CD8-positive, alpha-beta memory T cell (primary cell): ENCODE results near the gene NUDT16. TPM values are rescaled to one million over a fixed set of nuclear protein-coding genes. Genes with fewer than 3 reads are reported as not detected.

Experiments used
- CTCF ChIA-PET: fragments of 350-600 bp; sonication (Branson Sonifier 250); formaldehyde crosslinking; loops from one replicate; lab custom pipeline; 2021; ENCODE audit warnings: antibody characterized with exemption; lab: Charles Lee
- POLR2A ChIA-PET: fragments of 350-600 bp; sonication (Branson Sonifier 250); formaldehyde crosslinking; loops from one replicate; lab custom pipeline; 2021; ENCODE audit warnings: antibody characterized with exemption; lab: Charles Lee
- DNase-seq, 5 donors: peaks; one replicate each; pipeline versions ENCODE4 v3.0.0 to v3.0.0-alpha.2; 2020 to 2022; ENCODE audit warnings: mixed read lengths in 1 of 5
- H3K27ac ChIP-seq: one replicate; pipeline ENCODE4 v1.7.0; 2013; ENCODE audit warnings: low read depth, mild to moderate bottlenecking, low read length, moderate library complexity
- H3K27me3 ChIP-seq: 2 replicates; pipeline ENCODE4 v1.7.0; 2013; ENCODE audit warnings: low read length, mild to moderate bottlenecking; ENCODE audit not compliant: insufficient read depth, poor library complexity, severe bottlenecking
- H3K36me3 ChIP-seq: 2 replicates; pipeline ENCODE4 v1.7.0; 2013; ENCODE audit warnings: mild to moderate bottlenecking, low read length, moderate library complexity; ENCODE audit not compliant: insufficient read depth
- H3K4me1 ChIP-seq: 2 replicates; pipeline ENCODE4 v1.7.0; 2013; ENCODE audit warnings: mild to moderate bottlenecking, low read length, moderate library complexity; ENCODE audit not compliant: insufficient read depth
- H3K4me3 ChIP-seq: 2 replicates; pipeline ENCODE4 v1.7.0; 2013; ENCODE audit warnings: mild to moderate bottlenecking, low read length
- H3K9me3 ChIP-seq: 2 replicates; pipeline ENCODE4 v1.7.0; 2013; ENCODE audit warnings: mild to moderate bottlenecking, low read length
- H3K27ac Mint-ChIP-seq, 8 donors: one replicate each; pipeline ENCODE4 v1.8.0; 2020 to 2021; ENCODE audit warnings: mixed read lengths in 8 of 8, mild to moderate bottlenecking in 6 of 8, inconsistent platforms in 3 of 8, moderate library complexity in 3 of 8
- H3K27me3 Mint-ChIP-seq, 2 donors: one replicate each; pipeline ENCODE4 v1.8.0; 2020 to 2021; ENCODE audit warnings: mixed read lengths in 2 of 2, mild to moderate bottlenecking in 1 of 2, moderate library complexity in 1 of 2
- H3K36me3 Mint-ChIP-seq, 3 donors: one replicate each; pipeline ENCODE4 v1.8.0; 2020 to 2021; ENCODE audit warnings: mixed read lengths in 3 of 3, inconsistent platforms in 1 of 3, mild to moderate bottlenecking in 1 of 3
- H3K4me1 Mint-ChIP-seq, 3 donors: one replicate each; pipeline ENCODE4 v1.8.0; 2020 to 2021; ENCODE audit warnings: mixed read lengths in 3 of 3, inconsistent platforms in 1 of 3, mild to moderate bottlenecking in 1 of 3
- H3K4me3 Mint-ChIP-seq, 7 donors: one replicate each; pipeline ENCODE4 v1.8.0; 2020 to 2021; ENCODE audit warnings: mixed read lengths in 7 of 7, mild to moderate bottlenecking in 6 of 7, moderate library complexity in 4 of 7, inconsistent platforms in 2 of 7
- H3K9me3 Mint-ChIP-seq, 5 donors: one replicate each; pipeline ENCODE4 v1.8.0; 2020 to 2022; ENCODE audit warnings: mixed read lengths in 5 of 5, mild to moderate bottlenecking in 3 of 5, moderate library complexity in 2 of 5, inconsistent platforms in 1 of 5
- polyA plus RNA-seq: library from polyadenylated mRNA; unstranded; fragments of 300-500 nt; fragmentation: Illumina TruSeq; gene quantifications from one replicate; pipeline ENCODE4 v1.2.3, GENCODE V29; 2021
- total RNA-seq, 2 experiments: library from RNA; stranded (reverse); gene quantifications; one replicate each; pipeline ENCODE4 v1.2.3, GENCODE V29; 2021

Gene NUDT16
- total RNA-seq, result 1 to 10 TPM; 7.3 to 8.3 TPM
- polyA plus RNA-seq, result 3.6 TPM

- Histone ChIP-seq H3K4me1 (peaks cover 14% of the 10 kb centered on the region), H3K27ac (peak within 1 kb of the TSS; percentile 63), H3K4me3 (peak within 1 kb of the TSS; percentile 85), H3K36me3 (no peaks in the 10 kb centered on the region), H3K9me3 (no peaks in the 10 kb centered on the region), H3K27me3 (no peaks in the 10 kb centered on the region)
- Mint-ChIP-seq H3K9me3 (no peaks in the 10 kb centered on the region), H3K27ac (peak within 1 kb of the TSS; percentile 76 to 97 (median 92)), H3K36me3 (peaks cover 0 to 23% (median 5%) of the 10 kb centered on the region in 3 donors), H3K27me3 (peaks cover 0 to 4% of the 10 kb centered on the region in 2 donors), H3K4me1 (peaks cover 25 to 39% (median 38%) of the 10 kb centered on the region in 3 donors), H3K4me3 (peak within 1 kb of the TSS; percentile 93 to 97 (median 96))
- POLR2A ChIA-PET, result interaction anchor here (0.6 to 1.7 kb wide), 6 partner anchors 72 to 1269 kb away, joined by 3 to 5 read pairs (median 3); partner anchors contain the start of genes ASTE1 and NEK11
- CTCF ChIA-PET, result interaction anchor here (1.2 to 1.4 kb wide), 2 partner anchors 349 to 488 kb away, joined by 6 read pairs; partner anchors contain the start of gene ATP2C1
- DNase-seq, result peak; percentile 91 to 97 (median 93)
Observed at GRCh38 chr3:131381445-131382291, at the start of gene NUDT16. TSS of gene NUDT16 (plus strand) at chr3:131381774. CDS start at chr3:131381805, 31 bp downstream.

- H3K36me3 Mint-ChIP-seq, result peaks cover 0 to 9% (median 2%) of the 10 kb centered on the region in 3 donors
- no peak for DNase-seq
- CTCF ChIA-PET, result no interaction called here
- H3K27ac Mint-ChIP-seq, result no peak overlapping the region
- H3K4me3 Mint-ChIP-seq, result no peak overlapping the region
- Histone ChIP-seq H3K36me3 (no peaks in the 10 kb centered on the region), H3K4me3 (no peak overlapping the region), H3K9me3 (no peaks in the 10 kb centered on the region), H3K4me1 (no peaks in the 10 kb centered on the region), H3K27ac (no peak overlapping the region), H3K27me3 (no peaks in the 10 kb centered on the region)
- no peaks in the 10 kb centered on the region for H3K4me1 Mint-ChIP-seq
- H3K9me3 Mint-ChIP-seq, result peaks cover 3 to 10% (median 5%) of the 10 kb centered on the region in 5 donors
- peaks cover 0 to 2% of the 10 kb centered on the region in 2 donors for H3K27me3 Mint-ChIP-seq
- POLR2A ChIA-PET, result no interaction called here
Observed at GRCh38 chr3:131338948-131339640, 42.5 kb upstream of the NUDT16 start.

- Mint-ChIP-seq H3K4me3 (no peak overlapping the region), H3K27me3 (peaks cover 0 to 2% of the 10 kb centered on the region in 2 donors), H3K27ac (no peak overlapping the region), H3K9me3 (peaks cover 2 to 8% (median 5%) of the 10 kb centered on the region in 5 donors), H3K36me3 (peaks cover 0 to 15% (median 2%) of the 10 kb centered on the region in 3 donors), H3K4me1 (no peaks in the 10 kb centered on the region)
- ChIA-PET CTCF (no interaction called here), POLR2A (no interaction called here)
- DNase-seq, result no peak
- Histone ChIP-seq H3K4me1 (no peaks in the 10 kb centered on the region), H3K27me3 (no peaks in the 10 kb centered on the region), H3K4me3 (no peak overlapping the region), H3K9me3 (no peaks in the 10 kb centered on the region), H3K27ac (no peak overlapping the region), H3K36me3 (no peaks in the 10 kb centered on the region)
Observed at GRCh38 chr3:131341761-131342160, 39.8 kb upstream of the NUDT16 start.

GRCh38 chr3:131348911-131349310 is 32.7 kb upstream of the NUDT16 start:
- Mint-ChIP-seq H3K9me3 (peaks cover 0 to 7% (median 0%) of the 10 kb centered on the region in 5 donors), H3K4me1 (no peaks in the 10 kb centered on the region), H3K27me3 (peaks cover 0 to 2% of the 10 kb centered on the region in 2 donors), H3K27ac (no peak overlapping the region), H3K4me3 (no peak overlapping the region), H3K36me3 (peaks cover 0 to 8% (median 0%) of the 10 kb centered on the region in 3 donors)
- H3K4me3 ChIP-seq, result no peak overlapping the region
- H3K27me3 ChIP-seq, result no peaks in the 10 kb centered on the region
- H3K27ac ChIP-seq, result no peak overlapping the region
- ChIA-PET CTCF (no interaction called here), POLR2A (no interaction called here)
- DNase-seq, result no peak
- no peaks in the 10 kb centered on the region for H3K9me3 ChIP-seq
- H3K36me3 ChIP-seq, result no peaks in the 10 kb centered on the region
- no peaks in the 10 kb centered on the region for H3K4me1 ChIP-seq

GRCh38 chr3:131349454-131349853 is 32.1 kb upstream of the NUDT16 start:
- no peaks in the 10 kb centered on the region for H3K36me3 ChIP-seq
- Mint-ChIP-seq H3K36me3 (peaks cover 0 to 2% (median 0%) of the 10 kb centered on the region in 3 donors), H3K27ac (no peak overlapping the region), H3K9me3 (peaks cover 0 to 1% (median 0%) of the 10 kb centered on the region in 5 donors), H3K4me1 (no peaks in the 10 kb centered on the region), H3K4me3 (no peak overlapping the region), H3K27me3 (peaks cover 0 to 2% of the 10 kb centered on the region in 2 donors)
- no peak overlapping the region for H3K27ac ChIP-seq
- H3K27me3 ChIP-seq, result no peaks in the 10 kb centered on the region
- ChIA-PET CTCF (no interaction called here), POLR2A (no interaction called here)
- no peaks in the 10 kb centered on the region for H3K4me1 ChIP-seq
- DNase-seq, result no peak
- no peak overlapping the region for H3K4me3 ChIP-seq
- no peaks in the 10 kb centered on the region for H3K9me3 ChIP-seq

- Histone ChIP-seq H3K27ac (no peak overlapping the region), H3K4me3 (no peak overlapping the region), H3K27me3 (no peaks in the 10 kb centered on the region), H3K36me3 (no peaks in the 10 kb centered on the region), H3K4me1 (no peaks in the 10 kb centered on the region), H3K9me3 (no peaks in the 10 kb centered on the region)
- DNase-seq, result no peak
- H3K4me1 Mint-ChIP-seq, result no peaks in the 10 kb centered on the region
- H3K27me3 Mint-ChIP-seq, result peaks cover 0 to 2% of the 10 kb centered on the region in 2 donors
- POLR2A ChIA-PET, result no interaction called here
- CTCF ChIA-PET, result no interaction called here
- peak overlapping the region in 1 of 8 donors; percentile 36 for H3K27ac Mint-ChIP-seq
- no peak overlapping the region for H3K4me3 Mint-ChIP-seq
- no peaks in the 10 kb centered on the region for H3K9me3 Mint-ChIP-seq
- no peaks in the 10 kb centered on the region for H3K36me3 Mint-ChIP-seq
Observed at GRCh38 chr3:131349946-131350347, 31.6 kb upstream of the NUDT16 start.

GRCh38 chr3:131350506-131350905 is 31.1 kb upstream of the NUDT16 start:
- ChIA-PET POLR2A (no interaction called here), CTCF (no interaction called here)
- H3K4me3 Mint-ChIP-seq, result no peak overlapping the region
- no peak overlapping the region for H3K27ac Mint-ChIP-seq
- H3K9me3 Mint-ChIP-seq, result no peaks in the 10 kb centered on the region
- Histone ChIP-seq H3K27ac (no peak overlapping the region), H3K9me3 (no peaks in the 10 kb centered on the region), H3K4me1 (no peaks in the 10 kb centered on the region), H3K36me3 (no peaks in the 10 kb centered on the region), H3K4me3 (no peak overlapping the region), H3K27me3 (no peaks in the 10 kb centered on the region)
- H3K4me1 Mint-ChIP-seq, result no peaks in the 10 kb centered on the region
- H3K27me3 Mint-ChIP-seq, result peaks cover 0 to 2% of the 10 kb centered on the region in 2 donors
- DNase-seq, result no peak
- H3K36me3 Mint-ChIP-seq, result no peaks in the 10 kb centered on the region
